Ovary (tissue), 3 donors: ENCODE measurements around the gene E2F7.

Experiments
- EP300 ChIP-seq: sonication (generic); formaldehyde crosslinking; IDR thresholded peaks from one replicate; pipeline ENCODE4 v1.6.1; 2017; ENCODE audit warnings: antibody characterized with exemption
- TF ChIP-seq, protein P1 (sequence below), 3 donors: fragments of 450-650 bp in 2 of 3; fragments of 200-600 bp in 1 of 3; IDR thresholded peaks; one replicate each; pipeline versions ENCODE4 v1.5.1 to v1.8.0; 2016 to 2022; ENCODE audit warnings: antibody characterized with exemption in 3 of 3, mild to moderate bottlenecking in 1 of 3
- donor health status: DM: no; HTN: no; CAD: no.

- TF ChIP-seq, protein P1, sequence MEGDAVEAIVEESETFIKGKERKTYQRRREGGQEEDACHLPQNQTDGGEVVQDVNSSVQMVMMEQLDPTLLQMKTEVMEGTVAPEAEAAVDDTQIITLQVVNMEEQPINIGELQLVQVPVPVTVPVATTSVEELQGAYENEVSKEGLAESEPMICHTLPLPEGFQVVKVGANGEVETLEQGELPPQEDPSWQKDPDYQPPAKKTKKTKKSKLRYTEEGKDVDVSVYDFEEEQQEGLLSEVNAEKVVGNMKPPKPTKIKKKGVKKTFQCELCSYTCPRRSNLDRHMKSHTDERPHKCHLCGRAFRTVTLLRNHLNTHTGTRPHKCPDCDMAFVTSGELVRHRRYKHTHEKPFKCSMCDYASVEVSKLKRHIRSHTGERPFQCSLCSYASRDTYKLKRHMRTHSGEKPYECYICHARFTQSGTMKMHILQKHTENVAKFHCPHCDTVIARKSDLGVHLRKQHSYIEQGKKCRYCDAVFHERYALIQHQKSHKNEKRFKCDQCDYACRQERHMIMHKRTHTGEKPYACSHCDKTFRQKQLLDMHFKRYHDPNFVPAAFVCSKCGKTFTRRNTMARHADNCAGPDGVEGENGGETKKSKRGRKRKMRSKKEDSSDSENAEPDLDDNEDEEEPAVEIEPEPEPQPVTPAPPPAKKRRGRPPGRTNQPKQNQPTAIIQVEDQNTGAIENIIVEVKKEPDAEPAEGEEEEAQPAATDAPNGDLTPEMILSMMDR (IDR thresholded peaks at IDR 0.05): no peak
- TF ChIP-seq EP300: no peak
Measured at GRCh38 chr12:77033658-77034536, 31.5 kb downstream of the E2F7 start.
